NCI-H2029 (cell line): Measurements from ENCODE around the gene GPC6.
A peak's percentile ranks its signal among the peaks of the same experiment; 100 is the strongest.

ENCODE experiments used
- DNase-seq: peaks from one replicate; lab custom pipeline; 2025; lab: John Stamatoyannopoulos, UW

GPC6 gene

DNA sequence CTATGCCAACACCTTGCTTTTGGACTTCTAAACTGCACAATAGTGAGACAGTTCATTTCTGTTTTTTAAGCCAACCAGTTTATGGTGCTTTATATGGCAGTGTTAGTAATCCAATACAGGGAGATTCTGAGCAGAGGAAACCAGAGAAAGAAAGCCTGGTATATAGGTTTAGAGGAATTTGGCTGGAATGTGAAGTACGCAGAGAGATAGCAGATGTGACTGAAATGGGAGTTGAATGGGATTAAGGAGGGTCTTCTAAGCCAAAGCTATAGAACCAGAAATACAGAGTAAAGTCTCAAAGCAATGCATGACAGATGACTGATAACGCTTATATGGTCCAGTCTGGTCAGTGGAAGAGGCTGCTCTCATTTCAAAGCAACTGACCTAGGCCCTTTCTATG is 453.7 kb downstream of the GPC6 start:
- DNase-seq = no peak

DNA sequence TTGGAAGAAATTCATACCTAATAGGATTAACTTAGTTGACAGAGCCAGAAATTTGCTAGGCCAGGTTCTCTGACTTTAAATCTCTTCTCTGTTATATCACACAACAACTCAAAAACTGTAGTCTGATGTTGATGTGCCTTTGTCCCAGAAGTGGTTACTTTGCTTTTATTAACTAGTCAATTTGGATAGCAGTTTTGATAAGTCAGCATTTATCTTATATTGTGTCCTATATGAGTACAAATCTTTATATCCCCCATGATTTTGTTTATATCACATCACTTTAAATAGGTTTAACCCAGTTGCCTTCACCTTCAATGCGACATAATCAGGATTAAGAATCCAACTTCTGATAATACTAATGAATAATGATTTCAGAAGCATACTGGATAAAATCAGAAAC is 459.3 kb downstream of the GPC6 start:
- no peak for DNase-seq

DNA sequence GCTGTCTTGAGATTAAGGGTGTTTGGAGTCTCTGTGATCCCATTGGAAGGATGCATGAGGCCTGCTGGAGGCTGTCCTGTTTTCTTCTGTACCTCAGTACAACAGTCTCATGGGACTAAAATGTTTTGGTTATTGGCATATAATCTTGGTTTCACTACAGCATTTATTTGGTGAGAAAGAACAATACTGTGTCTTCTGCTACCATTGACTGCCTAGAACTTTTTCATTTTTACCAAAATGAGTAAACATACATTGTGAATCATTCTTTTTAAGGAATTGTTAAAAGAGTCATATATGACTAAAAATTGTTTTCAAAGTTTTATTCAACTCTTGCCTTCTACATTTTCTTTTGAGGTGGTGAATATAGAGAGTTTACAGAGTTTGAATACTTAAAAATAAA is 459.8 kb downstream of the GPC6 start:
- no peak for DNase-seq

DNA sequence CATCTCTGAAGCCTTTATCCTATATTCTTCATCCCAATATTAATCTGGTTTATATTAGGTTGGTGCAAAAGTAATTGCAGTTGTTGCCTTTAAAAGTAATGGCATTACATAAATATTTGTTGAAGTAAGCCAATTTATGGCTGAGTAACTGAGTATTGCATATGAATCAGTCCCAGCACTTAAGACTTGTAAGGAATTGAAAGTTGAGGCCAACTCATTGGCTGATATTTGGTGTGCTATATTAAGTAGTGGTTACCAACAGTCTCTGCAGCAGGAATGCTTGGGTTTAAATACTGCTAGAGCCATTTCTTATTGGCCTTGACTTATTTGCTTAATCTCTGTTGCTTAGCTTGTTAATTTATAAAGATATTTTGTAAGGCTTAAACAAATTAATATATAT is 460.7 kb downstream of the GPC6 start:
- DNase-seq = no peak

DNA sequence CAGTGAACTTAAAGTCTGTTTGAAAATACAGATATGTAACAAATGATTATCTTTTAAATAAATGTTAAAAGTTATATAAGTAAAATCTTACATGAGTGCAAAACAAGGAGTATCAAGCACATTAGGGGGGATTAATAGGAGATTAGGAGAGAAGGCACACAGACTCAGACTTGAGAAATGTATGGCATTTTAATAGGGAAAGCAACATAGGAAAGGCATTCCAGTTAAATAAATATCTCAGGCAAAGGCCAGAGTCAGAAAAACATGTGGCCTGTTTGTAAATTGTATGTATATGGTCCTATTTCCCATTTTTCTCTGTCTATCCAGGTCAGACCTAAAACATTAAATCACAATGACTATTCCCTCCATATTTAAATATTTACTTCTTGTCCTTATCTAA is 462.7 kb downstream of the GPC6 start:
- no peak for DNase-seq

DNA sequence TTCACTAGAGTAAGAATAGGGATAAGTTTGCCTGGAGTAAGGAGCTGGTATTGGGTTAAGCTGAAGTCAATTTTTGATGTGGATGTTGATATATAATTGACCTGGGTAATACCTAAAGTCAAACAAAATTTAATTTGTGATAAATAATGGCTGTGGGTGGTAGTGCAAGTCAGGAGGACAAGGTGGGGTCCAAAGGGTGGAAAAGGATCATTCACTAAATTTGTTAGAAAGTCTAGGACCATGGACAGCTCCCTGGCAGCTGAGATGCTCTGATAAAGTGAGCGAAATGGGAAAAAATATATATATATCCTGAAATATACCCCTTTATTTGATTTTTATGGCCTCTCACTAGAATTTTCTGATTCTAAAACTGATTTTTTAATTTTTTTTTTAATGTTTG is 463.5 kb downstream of the GPC6 start:
- DNase-seq = no peak

DNA sequence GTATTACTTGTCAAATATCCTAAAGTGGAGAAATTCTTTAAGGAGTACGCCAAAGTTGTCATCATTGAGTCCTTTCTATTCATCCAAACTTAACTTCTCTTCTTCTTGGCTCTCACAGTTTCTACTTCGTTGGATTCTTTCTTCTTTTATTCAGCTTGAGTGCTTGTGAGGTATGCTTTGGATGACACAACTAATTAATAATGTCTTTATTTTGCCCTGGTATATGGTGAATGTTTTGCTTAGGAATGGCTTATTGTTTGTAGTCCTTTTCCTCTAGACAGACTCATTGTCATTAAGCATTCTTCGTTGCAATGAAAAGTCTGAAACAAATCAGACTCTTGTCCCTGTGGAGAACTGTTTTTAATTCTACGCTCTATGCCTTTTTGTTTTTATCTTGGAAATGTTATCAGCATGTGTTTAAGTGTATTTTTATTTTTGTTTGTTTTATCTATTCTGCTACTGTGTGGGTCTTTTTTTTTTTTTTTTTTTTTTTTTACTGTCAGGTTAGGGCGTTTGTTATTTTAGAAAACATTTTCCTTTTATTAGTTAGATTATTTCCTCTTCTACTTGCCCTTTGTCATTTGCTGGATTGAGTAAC is 471.5 kb downstream of the GPC6 start:
- no peak for DNase-seq

DNA sequence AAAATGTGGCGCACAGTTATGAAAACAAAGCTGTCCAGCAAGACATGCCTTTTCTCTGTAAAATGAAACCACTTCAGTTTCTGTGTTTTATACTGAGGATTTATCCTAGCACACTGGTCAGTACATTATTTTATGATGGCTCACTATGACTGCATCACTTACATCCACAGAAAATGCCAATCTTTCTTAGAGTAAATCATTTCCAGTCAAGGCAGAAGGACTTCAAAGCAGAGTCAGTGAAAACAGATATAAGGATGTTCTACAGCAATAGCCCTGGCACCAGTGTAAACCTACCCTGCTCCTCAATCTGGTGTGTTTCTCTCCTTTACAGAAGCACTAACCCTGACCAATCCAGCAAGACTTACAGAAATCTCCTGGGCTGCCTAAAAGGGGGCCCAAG is 473.5 kb downstream of the GPC6 start:
- peak; percentile 20 for DNase-seq

DNA sequence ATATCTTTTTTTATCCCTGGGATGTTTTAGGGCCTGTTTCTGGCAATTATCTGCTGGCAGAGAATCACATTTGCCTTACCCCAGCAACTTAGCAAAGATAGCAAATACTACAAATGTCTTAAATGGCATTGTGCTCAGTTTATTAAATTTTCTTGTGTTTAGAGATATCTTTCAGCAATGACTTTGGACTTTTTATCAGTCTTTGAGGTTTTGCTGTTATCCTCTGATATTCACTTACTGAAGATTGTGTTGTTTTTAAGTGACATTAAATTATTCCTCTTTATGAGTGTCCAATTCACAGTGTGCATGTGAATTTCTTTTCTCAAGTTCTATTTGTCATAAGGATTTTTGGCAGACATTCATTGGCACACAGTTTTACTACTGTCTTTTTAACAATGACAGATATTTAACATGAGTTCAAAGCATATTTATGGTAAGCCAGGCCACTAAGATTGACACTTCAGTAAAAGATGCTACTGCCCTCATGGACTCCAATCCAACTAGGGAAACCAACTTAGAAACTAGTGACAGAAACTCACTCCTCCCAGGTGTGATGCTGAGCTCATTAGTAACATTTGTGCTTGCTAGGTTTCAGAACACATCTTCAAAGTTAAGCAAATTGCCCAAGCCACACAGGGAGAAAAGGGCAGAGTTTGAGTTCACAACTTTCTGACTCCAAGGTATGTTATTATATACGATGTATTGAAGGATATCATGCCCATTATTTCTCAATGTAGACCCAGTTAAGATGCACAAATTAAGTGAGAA is 481.9 kb downstream of the GPC6 start:
- DNase-seq = no peak

DNA sequence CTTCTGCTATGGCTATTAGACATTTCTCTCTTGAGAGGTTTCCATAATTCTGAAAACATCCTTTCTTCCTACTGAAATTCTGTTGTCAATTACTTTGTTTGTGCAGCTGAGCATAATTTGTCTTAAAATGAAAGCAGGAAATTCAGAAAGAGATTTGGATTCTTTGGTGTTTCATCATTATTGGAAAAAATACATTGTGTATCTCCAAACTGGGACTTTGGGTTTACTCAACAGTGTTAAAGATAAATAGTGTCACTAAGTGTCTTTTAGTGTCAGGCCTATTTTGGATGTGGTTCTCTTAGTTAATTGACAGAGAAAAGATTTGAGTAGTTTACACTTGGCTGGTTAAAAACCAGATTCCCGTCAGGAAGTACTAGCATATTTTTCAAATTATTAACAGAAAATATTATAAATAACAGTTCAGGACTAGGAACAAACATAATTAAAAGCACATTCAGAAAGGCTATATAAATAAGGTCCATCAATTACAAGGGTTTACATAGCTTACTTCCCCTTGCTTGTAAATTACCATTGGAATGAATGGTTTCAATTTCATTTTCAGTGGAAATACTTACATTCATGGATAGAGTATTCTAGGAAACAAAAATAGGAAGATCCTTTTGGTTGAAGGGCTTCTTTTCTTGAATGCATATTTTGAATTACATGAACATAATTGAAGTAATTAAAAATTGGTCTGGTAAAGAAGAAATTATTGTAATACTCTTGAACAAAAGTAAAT is 483.1 kb downstream of the GPC6 start:
- no peak for DNase-seq

DNA sequence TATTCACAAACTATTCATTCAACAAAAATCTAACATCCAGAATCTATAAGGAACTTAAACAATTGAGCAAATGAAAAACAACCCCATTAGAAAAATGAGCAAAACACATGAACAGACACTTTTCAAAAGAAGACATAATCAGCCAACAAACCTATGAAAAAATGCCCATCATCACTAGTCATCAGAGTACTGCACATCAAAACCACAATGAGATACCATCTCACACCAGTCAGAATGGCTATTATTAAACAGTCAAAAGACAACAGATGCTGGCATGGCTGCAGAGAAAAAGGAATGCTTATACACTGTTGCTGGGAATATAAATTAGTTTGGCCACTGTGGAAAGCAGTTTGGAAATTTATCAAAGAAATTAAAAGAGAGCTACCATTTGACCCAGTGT is 487.6 kb downstream of the GPC6 start:
- DNase-seq = no peak

DNA sequence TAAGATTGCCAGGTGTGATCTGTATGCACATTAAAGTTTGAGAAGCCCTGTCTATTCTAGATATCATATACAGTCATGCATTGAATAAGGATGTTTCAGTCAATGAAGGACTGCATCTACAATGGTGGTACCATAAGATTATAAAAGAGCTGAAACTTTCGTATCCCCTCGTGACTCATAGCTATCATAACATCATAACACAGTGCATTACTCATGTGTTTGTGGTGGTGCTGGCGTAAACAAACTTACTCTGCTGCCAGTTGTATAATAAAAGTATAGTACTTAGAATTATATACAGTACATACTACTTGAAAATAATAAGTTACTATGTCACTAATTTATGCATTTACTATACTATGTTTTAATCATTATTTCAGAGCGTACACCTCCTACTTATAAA is 489.3 kb downstream of the GPC6 start:
- no peak for DNase-seq

DNA sequence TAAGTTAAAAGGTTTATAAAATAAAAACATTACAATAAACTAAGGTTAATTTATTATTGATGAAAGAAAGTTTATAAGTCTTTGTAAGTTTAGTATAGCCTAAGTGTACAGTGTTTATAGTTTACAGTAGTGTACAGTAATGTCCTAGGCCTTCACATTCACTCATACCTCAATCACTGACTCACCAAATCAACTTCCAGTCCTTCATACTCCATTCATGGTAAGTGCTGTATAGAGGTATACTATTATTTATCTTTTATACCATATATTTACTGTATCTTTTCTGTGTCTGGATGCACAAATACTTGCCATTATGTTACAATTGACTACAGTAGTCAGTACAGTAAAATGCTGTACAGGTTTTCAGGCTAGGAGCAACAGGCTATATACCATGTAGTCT is 490.0 kb downstream of the GPC6 start:
- DNase-seq = no peak

DNA sequence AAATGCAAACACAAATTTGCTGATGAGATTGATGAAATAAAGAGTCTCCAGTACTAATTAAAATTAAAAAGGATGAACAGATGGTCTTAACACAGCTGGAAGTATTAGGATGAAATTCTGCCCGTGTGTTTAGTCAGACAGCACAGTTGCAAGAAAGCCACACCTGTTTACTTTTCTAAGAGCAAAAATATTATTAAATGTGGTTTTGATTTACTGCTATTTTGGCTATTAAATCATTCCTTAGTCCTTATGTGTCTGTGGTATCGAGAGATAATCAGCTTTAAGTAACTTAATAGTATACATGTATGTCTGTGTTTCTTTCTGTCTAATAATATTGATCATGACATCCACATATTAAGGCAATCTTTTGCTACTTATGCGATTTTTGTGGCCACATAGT is 494.9 kb downstream of the GPC6 start:
- no peak for DNase-seq

DNA sequence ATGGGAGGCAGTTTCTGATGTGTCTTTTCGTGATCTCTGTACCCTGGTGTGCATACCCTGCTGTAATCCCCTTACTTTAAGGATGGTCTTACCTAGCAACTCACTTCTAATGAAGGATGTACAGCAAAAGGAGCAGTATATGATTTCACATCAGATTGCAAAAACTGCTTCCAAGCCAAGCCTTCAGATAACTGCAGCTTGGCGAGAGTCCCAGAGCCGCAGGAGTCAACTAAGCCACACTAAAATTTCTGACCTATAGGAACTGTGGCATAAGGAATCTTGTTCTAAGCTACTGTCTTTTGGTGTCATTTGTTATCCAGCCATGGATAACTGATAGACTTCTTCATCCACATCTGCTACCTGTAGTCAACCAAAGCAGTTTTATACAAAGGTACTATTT is 496.7 kb downstream of the GPC6 start:
- DNase-seq = no peak

DNA sequence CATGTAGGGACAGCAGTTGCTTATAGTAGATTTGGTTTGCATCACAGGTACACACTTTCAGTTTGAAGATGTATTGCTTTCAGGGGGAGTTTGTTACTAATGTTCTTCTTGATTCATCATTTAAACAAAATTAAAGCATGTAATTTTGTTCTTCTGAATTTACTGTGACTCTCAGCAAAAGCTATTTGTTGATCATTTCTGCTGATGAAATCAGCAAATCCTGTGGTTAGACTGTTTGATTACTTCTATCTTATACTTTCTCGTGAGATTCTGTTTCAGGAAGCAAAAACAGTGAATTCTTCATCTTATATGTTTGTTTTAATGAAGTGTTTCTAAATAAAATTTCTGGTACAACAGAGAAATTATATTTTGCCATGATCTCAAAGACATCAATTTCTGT is 497.6 kb downstream of the GPC6 start:
- no peak for DNase-seq

DNA sequence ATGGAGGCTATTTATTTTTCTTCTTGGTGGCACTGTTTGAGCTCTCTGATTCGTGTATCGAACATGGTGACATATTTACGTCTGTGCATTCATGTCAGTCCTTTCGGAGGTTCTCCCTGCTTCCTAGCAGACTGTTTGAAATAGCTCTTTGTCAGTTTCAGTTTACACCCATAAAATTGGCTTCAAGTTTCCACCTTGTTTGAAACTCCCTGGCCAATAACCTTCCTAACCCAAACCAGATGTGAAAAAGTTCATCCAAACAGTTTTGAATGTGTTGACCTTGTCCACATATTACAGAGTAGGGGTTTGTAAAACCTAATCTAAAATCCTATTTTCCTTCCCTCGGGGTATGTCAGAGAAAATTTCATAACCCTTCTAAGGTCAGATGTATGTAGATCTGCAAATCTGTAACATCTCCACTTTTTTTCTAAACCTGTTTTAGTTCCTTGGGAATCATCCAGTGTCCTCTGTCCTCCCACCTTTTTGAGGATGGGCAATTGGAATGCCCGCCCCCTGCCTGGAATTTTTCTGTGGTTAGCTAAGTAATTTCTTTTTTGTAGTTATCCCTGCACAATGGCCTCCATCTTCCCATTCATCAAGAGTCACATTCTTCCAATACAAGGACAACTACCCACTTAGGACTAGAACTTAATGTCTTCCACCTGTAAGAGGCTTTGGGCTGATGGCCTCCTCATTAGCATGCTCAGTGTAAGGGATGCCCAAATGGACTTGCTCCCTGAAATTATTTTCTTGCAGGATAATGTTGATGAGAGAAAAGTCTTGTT is 499.8 kb downstream of the GPC6 start:
- no peak for DNase-seq

DNA sequence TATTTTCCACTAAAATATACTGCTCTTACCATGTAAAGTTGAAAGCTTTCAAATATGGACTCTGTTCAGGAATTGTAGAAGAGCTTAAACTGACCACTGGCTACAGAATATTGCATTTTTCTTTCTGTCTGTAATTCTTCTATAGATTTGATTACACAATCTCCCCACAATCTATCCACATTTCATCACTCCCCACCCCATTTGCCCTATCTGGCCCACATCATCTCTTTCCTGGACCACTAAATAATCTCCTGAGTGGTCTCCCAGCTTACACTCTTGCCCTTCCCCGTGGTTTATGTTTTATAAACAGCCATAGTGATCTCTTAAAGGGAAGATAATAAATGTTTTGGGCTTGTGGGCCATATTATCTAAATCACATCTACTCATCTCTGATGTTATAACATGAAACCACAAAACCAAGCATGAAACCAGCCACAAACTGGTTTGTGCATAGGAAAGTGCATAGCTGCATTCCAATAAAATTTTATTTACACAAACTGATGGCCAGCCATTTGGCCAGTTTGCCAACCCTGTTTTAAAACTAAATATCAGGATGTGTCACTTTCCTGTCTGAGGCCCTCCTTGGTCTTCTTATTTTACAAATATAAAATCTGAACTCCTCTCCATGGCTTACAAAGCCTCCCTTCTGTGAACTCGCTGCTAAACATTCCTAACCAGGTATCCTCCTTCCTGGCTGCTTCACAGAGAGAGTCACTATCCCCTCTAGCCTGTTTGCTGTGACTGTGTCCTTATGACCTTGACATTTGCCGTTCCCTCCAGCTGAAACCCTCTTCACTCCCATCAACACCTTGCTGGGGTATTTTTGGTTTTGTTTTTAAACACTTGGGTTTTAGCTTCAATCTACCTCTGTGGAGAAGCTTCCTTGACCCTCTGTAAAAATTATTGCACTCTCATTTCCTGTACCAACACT is 500.9 kb downstream of the GPC6 start:
- DNase-seq = no peak

DNA sequence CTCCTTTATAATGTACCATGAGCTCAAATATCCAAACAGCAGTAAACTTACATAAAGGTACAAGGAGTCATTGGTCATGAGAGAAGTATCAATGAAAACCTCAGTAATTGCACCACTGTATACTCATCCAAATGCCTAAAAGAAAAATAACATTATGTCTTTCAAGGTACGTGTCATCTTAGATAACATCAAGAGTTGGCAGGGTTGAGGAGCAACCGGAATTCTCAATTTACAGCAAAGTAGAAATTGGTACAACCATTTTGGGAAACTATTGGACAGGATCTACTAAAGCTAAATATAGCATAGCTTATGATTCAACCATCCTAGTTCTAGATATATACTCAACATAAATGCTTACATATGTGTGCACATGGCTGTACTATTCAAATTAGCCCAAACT is 502.8 kb downstream of the GPC6 start:
- DNase-seq = no peak

DNA sequence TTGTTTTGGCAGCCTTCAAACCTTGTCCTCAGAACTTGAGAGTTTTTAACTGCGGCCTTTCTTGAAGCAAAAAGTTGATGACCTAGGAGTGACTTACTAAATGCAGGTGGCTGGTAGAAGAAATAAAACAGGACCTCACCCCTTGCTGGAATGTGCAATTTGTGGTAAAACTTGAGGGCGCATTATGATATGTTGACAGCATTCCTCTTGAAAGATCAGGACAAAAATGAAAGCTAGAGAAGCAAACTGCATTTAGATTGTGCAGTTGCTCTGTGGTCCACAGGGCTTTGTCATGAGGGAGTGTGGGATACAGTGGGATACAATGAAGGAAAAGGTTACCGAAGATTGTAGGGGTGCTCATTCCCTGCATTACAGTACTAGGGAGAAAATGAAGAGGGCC is 504.2 kb downstream of the GPC6 start:
- no peak for DNase-seq

DNA sequence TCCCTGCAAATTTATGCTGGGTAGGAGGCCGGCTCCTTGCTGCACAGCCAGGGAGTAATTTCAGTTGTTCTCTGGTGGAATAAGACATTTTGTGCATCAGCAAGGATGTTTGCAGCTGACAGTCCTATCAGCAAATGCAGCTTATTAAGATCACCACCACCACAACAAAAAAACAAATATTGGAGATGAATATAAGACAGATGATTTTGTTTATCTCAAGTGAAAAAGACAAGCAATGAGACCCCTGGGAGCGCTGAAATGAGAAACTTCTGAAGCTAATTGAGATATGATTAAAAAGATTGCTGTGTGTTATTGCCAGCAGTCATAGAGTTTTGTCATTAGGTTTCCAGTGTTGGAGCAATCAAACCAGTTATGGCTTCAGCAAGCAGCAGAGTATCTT is 505.6 kb downstream of the GPC6 start:
- no peak for DNase-seq

DNA sequence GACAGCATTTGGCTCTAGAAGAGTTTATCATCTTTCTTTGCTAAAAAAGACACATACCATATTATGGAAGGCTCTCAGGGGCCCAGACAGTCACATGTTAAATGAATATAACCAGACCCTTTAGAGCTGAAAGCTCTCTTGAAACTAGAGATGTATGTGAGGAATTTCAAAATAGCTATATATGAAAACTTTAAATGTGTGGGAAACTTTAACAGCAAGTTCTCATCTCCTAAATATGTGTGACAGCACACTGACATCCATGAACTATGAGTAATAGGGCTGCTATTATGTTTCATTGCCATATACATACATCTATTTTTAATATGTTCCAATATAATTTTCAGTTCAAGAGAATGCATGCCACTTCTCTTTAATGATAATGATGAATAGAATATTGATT is 509.5 kb downstream of the GPC6 start:
- no peak for DNase-seq
